GM18873 (cell line): Measurements from ENCODE around the gene MYH13.

Experiments used
- ATAC-seq: cut with Tn5 transposase; IDR thresholded peaks from one replicate; pipeline ENCODE4 v1.9.1; 2021; ENCODE audit warnings: mild to moderate bottlenecking, moderate library complexity, moderate number of reproducible peaks; ENCODE audit not compliant: unreplicated experiment, low FRiP score

The MYH13 gene

GRCh38 chr17:10349403-10349802 lies 23.4 kb downstream of the MYH13 start:
- no peak for ATAC-seq

GRCh38 chr17:10344816-10345215 lies 28.0 kb downstream of the MYH13 start:
- ATAC-seq, result no peak

DNA sequence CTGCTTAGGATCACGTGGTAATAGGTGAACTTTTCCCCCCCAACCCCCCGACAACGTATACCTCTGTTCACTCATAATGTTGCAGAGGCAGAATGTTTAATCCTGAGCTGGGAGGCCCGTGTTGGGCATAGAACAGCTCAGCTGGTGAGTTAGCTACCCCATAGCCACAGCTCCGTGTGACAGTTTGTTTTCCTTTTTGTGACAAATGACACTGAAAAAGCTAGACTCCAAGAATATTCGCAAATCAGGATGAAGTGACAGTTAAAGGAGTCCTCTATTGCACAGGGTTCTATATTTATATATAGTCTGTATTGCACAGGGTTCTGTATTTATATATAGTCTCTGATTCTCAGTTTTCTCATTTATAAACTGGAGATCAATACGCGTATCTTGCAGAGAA lies 33.8 kb downstream of the MYH13 start:
- no peak for ATAC-seq

DNA sequence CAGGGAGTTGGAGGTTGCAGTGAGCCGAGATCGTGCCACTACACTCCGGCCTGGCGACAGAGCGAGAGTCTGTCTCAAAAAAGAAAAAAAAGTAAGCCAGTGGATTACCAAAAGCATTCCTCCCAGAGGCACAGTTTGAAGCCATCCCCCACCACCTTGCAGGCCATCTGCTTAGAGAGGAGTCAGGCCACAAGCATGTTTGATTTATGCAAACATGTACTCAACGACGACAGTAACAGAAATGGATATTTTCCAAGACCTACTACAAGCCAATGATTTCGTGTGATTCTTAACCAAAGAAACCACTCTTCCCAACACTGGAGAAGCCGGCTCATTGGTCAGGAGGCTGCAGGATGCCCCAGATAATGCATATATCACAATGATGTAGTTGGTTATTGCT lies 34.8 kb downstream of the MYH13 start:
- ATAC-seq, result no peak

- no peak for ATAC-seq
Observed at GRCh38 chr17:10337136-10337535, 35.7 kb downstream of the MYH13 start.

DNA sequence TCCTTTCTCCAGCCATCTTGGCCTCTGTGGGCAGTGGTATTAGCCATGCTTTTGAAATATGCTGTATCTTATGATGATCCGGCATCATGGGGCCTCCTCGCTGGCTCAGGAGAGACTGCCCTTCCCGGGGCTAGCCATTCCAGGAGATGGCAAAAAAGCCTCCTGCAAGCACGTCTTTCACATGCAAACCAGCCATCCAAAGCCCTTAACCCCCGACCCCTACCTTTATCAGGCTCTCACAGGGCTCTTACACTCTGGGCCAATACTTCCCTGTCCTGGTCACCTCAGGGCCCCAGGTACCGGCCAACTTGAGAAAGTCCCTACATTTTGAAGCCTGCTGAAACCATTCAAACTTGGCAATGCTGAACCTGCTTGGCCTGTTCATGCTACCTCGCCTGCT lies 36.4 kb downstream of the MYH13 start:
- ATAC-seq, result no peak

DNA sequence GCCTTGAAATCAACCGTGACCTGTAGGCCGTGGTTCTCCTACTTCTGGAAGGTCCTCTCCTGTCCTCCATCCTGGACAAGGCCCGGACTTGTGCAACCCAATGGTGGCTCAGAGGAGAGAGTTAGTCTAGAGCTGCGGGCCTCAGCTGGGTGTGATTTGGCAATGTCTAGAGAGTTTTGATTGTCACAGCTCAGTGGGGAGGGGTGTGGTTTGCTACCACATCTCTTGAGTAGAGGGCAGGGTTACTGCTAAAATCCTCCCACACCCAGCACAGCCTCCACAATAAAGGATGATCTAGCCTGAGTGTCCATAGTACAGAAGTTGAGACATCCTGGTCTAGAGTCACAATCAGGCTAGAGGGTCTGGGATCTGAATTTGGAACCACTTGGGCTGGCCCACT lies 40.3 kb downstream of the MYH13 start:
- ATAC-seq, result no peak

- no peak for ATAC-seq
Observed at GRCh38 chr17:10328971-10329923, 43.6 kb downstream of the MYH13 start.

- no peak for ATAC-seq
Observed at GRCh38 chr17:10328206-10328605, 44.6 kb downstream of the MYH13 start.

DNA sequence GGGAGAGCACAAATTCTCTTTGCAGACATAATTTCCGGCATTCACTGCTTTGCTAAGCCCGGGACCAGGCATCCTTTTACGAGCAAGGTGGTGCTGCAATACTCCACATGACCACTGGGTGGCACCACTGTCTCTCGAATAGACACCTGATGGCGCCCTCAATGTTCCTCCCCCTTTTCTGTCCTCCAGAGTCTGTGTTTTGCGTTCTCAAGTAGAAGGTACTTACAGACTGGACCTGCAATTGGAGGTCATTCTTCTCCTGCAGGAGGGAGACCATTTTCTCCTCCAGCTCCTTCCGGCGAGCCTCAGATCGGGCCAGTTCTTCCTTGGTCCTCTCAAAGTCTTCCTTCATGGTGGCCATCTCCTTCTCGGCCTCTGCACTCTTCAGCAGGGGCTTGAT lies 45.2 kb downstream of the MYH13 start:
- no peak for ATAC-seq

GRCh38 chr17:10325031-10325695 lies 47.6 kb downstream of the MYH13 start:
- no peak for ATAC-seq

DNA sequence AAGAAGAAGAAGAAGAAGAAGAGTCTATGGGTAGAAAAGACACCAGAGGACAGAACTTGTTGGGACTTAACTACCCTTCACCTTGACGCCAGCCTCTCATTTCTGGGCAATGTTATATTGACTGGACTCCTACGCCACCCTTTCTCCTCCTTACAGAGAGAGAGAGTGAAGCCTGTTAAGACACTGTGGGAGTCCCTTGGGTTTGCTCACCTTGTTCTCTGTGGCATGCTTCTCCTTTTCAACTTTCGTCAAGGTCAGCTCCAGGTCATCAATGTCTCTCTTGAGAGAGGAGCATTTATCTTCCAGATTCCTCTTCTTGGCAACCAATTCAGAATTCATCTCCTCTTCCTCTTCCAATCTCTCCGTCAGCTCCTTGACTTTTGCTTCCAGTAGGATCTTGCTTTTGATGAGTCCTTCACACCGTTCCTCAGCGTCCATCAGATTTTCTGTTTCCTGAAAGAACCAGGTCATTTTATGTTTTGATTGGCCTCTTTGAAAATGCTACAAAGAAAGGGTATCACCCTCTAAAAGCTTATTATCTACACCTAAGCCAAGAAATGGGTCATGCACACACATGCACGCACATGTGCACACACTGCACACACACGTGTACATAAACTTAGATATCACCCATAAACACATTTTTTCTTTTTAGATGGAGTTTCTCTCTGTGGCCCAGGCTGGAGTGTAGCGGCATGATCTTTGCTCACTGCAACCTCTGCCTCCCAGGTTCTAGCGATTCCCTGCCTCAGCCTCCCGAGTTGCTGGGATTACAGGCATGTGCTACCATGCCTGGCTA lies 48.8 kb downstream of the MYH13 start:
- no peak for ATAC-seq

DNA sequence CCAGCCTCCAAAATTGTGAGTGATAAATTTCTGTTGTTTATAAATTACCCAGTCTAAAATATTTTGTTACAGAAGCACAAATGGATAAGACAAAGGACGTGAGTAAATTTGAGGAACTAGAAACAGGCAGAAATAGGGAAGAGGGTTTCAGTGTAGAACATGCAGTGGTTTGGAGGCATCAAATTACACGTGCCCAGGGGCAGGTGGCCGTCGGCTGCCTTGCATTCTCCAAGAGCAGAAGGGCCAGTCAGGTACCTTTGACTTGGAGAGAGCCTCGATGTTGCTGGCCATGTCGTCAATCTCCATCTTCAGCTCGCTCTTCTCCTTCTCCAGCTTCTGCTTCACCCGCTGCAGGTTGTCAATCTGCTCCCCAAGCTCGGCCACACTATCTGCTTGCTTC lies 54.3 kb downstream of the MYH13 start:
- no peak for ATAC-seq

- no peak for ATAC-seq
Observed at GRCh38 chr17:10317543-10317834, 55.3 kb downstream of the MYH13 start.

DNA sequence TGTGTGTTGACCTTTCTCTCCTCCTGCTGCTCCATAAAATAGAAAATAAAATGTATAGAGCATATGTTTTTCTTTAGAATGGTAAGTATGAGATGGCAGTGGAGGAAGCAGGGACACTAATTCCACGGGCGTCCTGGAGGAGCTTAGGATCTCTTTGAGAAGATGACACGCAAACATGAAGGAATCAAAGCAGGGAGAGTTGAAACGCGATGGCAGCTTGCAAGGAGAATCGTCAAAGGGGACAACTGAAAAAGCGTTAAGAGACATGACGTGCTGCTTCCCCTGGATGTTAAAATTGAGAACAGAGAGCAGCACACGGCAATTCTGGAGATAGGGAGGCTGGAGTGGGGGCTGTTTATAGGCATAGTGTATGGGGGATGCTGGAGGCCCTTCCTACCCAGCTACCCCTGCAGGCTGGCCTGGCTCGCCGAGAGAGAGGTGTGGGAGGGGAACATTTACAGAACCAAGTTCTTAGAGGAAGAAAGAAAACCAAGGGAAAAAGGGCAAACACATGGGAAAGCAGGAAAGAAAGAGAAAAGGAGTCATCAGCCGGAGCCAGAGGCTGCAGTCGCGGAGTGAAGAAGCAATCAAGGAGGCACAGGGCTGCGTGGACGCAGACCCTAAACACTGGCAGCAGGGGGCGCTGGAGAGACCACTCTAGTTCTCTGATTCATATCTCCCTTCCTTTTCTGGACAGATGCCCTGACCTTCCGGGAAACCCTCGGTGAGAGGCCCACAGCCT lies 55.8 kb downstream of the MYH13 start:
- no peak for ATAC-seq

DNA sequence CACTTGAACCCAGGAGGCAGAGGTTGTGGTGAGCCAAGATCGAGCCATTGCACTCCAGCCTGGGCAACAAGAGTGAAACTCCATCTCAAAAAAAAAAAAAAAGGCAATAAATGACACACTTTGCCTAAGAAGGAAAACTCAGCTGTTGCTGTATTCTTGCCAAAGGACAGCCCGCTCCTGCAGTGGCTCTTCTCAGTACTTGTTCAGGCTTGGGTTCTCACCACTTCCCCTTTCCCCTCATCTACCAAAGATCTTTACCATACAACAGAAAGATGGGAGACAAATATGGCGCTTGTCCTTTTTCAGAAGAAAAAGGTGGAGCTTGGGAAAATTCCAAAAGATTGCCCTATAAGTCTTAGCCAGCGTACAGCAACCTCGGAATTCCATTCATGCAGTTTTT lies 58.5 kb downstream of the MYH13 start:
- ATAC-seq, result no peak

GRCh38 chr17:10313037-10313672 lies 59.7 kb downstream of the MYH13 start:
- ATAC-seq, result no peak

DNA sequence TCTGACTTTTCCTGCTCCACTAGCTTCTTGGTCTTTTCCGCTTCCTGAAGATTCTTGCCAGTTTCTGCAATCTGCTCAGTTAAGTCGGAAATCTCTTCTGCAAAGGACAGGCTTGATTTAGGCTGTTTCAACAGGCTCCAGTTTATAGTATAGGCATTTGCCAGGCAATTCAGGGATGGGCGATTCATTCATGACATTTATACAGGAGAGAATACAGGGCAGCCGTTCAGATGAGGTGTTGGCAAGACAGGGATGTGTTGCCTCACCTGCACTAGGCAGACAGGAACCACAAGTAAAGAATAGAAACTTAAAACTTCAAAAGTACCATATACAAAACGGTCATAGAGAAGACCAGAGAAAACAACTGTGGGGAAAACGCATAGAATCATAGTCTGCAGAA lies 61.7 kb downstream of the MYH13 start:
- no peak for ATAC-seq

GRCh38 chr17:10309003-10309974 lies 63.5 kb downstream of the MYH13 start:
- no peak for ATAC-seq
